Stimulated activated CD4-positive, alpha-beta T cell treated with anti-CD3 and anti-CD28 coated beads, Interleukin-12 subunit alpha, Interleukin-12 subunit beta, amount 100 ng/mL, for 24 hours (primary cell): ENCODE results near the gene SEMA6A.

Experiments
- DNase-seq, 2 experiments: peaks; one replicate each; pipeline ENCODE4 v3.0.0-alpha.2; 2020; ENCODE audit warnings: low read depth in 2 of 2

The SEMA6A gene

DNA sequence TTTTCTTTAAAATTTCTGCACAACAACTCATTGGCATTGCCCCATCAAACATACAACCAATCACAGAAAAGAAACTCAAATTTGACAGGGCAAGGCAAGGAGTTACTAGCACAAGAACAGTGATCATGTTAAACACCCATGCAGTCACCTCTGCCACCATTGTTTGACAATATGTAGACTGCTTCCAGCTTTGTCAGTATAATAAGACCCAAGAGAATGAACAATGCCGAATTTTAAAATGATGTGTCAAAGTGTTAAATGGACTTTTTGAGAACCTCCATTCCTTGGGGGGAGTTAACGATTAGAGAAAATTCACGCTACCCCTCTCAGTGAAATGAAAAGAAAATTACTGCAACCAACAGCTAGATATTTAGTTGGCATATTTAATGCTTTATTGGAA, 109.2 kb downstream of the SEMA6A start:
- DNase-seq: no peak

DNA sequence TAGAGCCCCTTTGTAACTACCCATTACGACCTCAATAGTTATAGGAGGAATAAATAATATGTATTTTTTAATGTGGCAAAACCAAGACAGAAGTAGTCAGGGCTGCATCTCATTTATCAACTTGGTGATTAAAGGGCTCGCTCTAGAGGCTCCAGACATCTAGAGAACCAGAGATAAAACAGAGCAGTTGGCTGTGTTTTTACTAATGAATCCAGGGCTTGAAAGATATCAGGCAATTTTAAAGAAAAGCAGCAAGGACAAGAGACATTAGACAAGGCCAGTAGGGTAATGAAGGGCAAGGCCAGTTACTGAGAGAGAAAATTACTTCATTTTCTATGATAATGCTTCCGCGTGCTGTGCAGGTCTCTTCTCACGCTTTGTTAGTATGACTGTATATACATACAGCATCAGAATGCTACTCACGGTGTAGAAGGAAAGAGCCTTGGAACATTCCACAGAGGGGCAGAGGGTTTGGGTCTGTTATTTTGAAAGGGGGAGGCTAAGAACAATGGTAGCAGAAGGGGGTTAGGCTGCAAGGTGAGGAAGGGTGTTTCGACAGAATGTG, 110.4 kb downstream of the SEMA6A start:
- DNase-seq: no peak

DNA sequence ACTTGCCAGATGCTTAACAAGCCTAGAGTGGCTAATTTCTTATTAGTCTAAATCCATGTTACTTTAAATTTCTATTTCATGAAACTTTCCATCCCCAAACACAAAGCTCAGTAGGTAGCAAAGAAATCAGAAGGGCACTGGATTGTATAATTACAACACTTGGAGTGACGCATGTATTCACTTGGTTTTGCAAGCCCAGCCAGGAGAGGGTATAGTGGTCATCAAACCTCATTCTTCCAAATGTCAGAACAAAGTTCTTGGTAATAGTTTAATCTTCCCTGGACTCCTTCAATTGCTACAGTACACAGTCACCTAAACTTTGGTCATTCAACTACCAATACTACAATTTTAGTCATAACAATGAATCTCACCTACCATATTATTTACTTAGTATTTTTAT, 112.1 kb downstream of the SEMA6A start:
- no peak for DNase-seq

DNA sequence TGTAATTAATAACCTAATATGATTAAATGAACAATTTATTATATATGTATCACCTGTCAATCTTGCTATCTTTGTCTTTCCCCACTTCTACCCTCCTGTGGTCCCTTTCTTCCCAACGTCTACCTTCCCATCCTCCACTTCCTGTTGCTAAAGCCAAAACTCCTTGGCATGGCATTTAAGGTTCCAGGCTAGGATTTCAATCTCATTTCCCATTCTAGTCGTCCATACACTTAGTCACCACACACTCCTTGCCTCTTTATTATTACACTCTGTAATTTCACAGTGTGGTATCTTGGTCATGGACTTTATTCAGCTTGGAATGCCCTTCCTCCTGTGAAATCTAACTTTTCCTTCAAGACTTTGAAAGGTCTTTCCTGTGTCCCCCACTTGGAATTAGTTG, 115.3 kb downstream of the SEMA6A start:
- DNase-seq: no peak

DNA sequence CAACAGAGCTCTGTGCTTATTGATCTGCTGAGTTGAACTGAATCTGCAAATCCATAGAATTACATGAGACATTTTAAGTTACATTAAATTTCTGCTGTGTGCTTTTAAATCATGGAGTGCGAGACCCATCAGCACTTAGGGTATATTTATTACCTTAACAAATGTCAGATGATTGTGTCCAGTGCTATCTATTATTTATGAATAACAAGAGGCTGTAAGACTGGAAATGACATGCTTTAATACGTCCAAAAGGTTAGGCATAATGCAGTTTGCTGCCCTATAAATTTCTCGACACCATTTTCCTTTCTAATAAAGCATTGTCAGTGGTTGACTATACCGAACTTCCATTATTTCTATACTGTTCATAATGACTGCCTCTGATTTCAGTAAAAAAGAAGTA, 117.6 kb downstream of the SEMA6A start:
- DNase-seq: no peak

DNA sequence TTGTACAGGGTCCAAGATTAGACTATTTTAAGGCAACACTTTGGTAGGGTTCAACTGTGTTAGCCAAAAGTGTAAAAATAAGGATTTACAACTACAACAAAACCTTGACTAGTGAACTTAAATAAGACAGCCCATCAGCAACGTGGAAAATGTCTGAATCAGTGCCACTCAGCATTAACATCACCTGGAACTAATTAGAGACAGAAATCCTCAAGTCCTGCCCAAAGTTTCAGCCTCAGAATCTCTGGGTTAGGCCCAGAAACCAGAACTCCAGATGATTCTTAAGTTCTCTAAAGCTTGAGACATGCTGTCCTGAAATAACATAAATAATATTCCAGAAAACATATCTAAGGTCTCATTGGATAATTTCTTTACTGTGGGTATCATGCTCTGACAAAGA, 118.6 kb downstream of the SEMA6A start:
- no peak for DNase-seq

DNA sequence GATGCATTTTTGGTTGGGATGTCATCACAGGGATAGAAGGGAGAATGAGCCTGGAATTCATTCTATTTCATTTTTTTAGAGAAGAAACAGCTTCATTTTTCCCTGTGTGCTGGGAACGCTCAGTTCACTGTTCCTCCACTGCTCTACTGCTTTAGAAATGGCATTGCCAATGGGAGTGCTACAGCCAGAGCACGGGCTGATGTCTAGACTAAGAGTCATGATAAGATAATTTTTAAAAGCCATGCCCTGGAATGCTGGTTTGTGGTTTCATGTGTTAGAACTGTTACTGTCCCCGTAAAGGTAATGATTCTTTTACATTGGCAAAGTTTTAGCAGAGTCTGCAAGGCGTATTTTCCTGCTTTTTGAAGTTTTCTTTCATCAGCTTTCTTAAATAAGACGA, 119.6 kb downstream of the SEMA6A start:
- no peak for DNase-seq

DNA sequence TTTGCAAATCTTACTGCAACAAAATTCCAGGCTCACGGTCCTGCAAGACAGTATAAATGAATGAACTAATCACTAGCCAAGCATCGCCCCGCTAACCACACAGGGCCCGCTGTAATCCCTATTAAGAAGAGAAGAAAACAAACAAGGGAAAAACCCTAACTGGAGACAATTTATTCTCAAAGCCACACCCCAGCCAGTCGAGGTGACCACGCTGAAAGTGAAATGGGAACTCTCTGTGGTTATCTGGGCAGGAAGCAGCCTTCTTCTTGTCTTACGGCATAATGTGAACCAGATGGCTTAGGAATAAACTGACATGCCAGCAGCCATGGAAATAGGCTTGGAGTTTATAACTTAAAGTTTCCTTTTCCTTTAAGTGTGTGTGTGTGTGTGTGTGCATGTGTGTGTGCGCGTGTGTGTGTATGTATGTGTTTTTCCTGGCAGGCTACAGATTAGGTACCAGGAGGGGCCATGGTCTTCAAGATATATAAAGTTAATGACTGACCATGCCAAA, 120.2 kb downstream of the SEMA6A start:
- DNase-seq: no peak

DNA sequence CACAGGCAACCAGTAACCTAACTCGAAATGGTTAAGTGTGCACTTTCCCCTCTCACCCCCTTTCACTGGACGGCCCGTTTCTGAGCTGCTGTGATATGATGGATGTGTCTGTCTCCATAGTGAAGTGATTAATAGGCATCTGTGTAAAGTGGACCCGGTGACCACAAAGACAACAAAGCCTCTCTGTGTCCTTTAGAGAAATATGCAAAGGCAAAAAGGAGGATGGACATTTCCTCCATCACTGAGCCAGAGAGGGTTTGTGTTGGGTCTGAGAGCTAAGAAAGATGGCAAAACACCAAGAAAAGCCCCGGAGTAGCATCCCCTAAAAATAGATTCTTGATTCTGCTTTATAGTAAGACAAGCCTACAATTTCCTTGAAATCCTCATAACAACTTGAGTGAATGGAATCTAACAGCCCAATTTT, 120.6 kb downstream of the SEMA6A start:
- no peak for DNase-seq

DNA sequence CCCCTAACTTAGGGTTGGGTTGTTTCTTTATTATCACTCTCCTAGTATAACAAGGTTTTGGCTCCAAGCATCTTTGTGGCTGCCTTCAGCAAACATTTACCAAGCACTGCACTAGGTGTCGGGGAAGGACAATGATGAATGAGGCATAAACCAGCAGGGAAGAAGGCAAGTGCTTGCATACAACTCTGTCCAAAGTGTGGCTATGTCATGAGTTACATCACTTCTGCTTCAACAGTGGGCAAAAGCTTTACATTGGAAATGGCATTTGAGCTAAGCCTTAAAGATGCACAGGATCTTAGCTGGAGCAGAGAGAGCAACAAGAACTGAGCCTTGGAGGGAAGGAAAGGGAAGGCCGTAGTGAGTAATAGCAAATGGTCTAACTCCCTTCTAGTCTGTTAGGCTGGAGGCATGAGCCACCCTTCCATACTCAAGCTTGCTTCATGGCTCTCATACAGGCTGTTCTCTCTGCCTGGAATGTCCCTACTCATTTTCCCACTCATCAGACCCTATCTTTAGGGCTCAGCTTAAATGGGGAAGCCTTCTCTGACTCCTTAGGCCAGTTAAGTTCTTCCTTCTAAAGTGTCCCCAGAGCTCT, 121.8 kb downstream of the SEMA6A start:
- no peak for DNase-seq

DNA sequence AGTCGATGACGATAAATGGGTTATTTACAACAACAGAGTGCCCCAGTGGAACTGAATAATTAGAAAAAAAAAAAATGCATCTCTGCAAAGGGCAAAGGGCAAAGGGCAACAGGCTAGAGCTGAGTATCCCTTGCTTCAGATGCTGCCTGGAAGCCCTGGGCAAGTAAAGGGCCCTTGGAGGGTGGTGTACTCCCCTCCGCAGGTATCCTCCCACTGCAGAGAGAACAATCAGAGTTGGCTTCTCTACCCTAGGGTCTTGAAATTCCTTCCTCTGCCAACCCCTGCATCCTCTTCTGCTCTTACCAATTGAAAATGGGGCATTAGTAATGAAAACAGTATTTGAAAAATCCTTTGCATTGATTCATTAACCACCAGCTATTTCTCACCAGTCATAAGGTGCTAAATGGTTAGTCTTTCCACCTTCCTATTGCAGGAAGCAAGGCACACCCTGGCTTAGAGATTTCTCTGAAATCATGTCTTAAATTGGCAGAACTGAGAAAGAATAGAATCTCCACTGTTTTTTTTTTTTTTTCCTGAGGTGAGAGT, 122.6 kb downstream of the SEMA6A start:
- no peak for DNase-seq

DNA sequence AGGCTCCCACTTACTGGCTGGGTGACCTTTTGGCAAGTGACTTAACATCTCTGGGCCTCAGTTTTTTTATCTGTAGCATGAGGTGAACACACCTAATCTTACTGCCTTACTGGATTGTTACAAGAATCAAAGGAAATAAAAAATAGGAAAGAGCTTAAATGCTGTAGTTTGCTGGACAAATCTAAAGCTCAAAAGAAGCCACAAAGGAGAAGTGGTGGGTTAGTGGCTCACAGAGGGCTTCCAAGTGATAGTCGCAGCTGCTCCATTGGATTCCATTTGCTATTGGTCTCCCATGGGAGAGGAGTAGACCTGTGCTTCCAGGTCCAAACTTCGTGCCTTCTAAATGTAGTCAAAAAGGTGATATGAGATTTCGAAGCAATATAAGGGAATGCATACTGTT, 123.6 kb downstream of the SEMA6A start:
- DNase-seq: no peak

DNA sequence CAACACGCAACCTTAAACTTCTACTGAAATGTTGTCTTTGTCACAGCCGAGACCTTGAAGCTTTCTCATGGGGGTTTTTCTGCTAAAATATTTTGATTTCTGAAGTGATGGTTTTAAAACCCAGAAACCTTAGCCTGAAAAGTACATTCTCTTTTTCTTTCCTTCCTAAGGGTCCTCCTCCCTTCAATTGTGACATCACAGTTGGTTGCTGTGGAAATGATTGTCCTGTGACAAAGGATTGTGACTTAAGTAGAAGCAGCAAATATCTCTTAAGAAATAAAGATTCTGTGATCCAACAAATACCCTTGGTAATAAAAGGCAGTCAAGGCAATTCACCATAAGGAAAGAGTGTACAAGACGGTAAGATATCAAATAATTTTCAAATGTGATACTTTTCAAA, 125.2 kb downstream of the SEMA6A start:
- DNase-seq: no peak

DNA sequence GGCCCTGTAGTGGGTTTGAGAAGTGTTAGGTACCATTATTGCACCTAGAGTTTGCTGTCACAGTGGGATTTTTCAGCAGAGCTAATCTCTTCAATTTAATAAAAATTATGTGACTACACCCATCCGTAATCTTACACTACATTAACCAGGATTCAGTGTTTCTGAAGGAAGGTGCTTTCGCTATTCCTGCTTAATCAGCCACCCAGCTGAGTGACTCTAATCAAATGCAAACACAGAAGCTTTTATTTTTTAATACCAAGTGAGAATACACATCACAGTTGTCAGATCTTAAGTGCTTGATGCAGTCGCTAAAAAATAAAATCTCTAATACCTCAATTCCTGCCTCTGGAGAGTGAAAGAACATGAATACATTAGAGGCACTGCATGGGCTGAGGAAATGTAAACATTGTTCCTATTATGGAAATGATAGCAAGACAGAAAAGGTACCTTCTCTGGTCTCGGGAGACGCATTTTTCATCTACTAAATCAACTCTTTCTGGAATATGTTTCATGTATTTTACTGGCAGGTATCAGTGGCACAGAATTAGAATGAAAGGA, 125.7 kb downstream of the SEMA6A start:
- no peak for DNase-seq

DNA sequence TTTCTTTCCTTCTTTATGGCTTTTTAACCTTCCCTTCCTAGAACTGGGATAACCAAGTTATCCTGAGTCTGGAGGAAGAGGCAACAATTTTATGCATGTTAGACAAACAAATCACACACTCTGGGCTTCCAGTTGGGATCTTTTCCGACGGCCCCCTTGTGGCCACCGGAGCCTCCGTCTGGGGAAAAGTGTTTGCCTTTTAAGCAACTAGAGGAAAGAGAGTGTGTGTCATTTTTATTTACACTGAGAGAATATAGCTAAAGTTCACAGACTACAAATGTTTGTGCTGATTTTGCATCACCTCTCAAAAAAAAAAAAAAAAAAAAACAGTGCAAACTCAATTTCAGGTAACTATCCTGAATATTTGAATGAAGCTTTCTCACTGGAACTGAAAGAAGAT, 126.2 kb downstream of the SEMA6A start:
- DNase-seq: no peak

DNA sequence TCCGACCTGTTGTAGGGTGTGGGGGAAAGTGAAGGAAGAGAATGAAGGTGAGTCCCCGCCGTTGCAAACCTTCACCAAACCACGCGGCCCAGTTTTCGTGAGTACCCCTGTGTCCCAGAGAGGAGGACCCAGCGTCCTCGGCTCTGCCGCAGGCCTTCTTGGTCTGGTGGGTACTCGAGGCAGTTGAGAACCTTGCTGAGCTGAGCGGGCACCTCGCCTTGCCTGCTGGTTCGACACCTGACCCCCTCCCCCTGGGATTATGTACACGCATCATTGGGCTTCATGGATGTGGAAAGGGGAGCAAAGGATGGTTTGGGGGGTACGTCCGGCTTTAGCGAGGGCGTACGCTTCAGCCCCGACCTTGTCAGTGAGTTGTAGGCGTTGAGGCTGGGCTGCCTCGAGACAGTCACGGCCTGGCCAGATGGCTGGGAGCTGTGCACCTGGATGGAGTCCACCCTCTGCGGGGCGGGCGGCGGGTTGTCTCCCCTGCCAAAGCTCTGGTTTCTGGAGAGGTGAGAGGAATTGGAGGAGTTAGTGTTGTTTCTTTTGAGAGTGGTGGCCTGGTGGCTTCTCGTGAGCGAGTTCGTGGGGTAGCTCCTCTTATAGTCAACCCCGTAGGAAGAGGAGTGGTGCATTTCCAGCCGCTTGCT, 128.1 kb downstream of the SEMA6A start:
- no peak for DNase-seq

DNA sequence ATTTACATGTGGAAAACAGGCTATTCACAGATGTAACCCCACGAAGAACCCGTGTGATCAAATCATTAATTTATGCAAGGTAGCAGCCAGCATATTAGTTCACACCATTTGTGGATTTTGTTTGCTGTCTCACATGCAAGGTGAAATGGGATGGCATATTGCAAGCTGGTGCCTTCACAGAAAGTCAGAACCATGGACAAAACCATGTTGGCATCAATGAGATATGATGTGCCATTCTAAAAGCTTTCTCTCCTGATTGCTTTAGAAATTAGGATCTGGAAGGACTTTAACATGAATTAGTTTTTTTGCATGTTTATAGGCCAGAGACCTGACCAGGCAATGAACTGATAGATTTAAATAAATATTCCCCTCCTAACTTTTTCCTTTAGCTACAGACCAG, 129.3 kb downstream of the SEMA6A start:
- no peak for DNase-seq

DNA sequence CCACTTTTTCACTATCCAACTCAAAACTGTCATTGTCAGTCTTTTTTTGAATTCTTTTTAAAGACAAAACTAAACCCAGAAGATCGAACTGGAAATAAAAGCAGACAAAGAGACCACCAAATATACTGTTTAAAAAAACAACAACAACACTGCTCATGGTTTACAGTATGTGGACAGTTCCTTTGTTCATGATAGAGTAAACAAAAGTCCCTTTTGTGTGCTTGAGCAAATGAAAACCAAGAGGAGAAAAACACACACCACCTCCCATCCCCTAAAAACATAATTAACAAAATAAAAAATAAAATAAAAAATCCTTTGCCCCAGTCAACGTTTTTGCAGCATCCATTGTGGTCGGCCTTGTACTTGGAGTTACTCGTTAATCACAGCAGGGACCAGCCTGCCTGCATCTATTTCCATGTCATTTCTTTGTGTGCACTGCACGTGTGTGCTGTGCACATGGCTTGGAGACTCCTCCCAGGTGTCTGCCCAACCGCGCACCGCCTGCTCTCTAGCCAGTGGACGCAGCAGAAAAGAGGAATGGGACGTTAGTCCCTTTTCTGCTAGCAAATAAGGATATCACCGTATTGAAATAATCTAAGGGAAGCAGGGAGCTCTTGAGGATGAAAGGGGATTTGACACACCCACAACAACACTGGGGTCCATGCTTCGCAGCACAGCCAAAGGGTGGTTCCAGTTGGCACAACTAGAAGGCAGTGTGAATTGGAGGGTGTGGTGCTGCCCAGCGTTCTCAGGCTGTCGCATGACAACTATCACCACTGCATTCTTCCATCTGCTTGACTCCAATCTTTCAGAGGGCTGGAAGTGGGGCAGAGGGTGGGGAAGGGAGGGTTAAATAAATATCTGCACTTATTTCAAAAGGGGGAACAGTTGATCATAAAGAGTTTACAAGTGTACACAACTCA, 130.0 kb downstream of the SEMA6A start:
- no peak for DNase-seq

DNA sequence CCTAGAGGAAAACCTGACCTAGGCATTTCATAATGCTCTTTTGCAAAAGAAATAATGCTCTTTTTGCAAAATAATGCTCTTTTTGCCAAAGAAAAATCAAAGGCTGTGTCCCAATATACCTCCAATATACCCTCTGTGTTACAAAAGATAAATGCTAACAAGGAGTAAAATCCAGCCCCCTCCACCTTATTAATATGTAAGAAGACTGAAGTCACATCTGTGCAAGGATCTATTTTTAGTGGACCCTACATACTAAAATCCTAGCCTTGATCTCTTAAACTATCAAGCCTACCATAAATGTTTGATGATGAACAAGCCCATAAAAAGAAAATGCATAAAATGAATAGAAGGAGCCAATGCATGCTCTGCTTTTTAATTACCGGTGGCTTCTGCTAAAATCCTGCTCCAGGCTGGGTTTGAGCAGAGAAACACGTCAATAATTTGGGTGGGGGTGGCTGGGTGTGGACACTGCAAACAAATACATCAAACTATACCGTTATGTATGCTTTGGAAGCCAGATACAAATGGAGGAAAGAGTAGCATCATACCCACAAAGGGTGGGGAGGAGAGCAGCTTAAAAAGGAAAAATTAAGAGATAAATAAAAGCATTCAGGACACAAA, 131.6 kb downstream of the SEMA6A start:
- DNase-seq: no peak

DNA sequence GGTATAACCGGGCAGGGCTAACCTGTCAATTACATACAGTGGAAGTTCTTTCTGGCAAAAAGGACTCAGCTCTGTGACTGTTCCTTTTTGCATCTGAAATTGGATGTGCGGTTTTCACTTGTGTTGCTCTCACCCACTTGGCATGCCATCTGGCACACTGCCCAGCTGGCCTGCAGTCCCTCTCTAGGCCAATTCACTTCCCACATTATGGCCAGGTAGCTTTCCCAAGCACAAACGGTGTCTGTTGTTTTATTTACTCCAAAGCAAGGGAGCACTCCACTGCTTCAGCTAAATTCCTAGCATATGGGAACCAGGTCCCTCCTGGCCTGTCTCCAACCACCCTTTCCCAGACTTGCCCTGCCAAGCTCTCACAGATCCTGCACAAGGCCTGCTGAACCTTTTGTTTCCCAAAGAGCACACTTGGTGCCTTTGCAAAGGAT, 132.5 kb downstream of the SEMA6A start:
- DNase-seq: no peak

DNA sequence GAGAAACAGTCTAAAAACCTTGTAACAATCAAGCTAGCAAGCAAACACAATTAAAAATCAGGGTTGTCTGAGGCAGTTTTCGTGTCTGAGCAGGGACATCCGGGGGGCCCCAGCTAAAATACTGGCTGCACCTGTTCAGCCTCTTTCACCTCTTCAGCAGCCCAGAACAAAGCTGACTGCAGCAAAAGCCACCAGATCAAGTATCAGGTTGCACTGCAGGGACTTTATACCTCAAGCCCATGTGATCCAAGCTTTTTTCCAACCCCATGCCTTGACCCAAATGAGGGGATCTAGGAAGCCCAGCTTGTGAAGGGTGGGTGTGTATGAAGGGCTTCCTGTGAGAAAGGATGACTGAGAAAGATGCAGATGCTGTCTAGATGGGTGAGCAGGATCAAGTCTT, 133.4 kb downstream of the SEMA6A start:
- no peak for DNase-seq
